Measurements from ENCODE around the gene MEST.
"Not testable (repeated sequence)": the region's sequence is repeated elsewhere in the genome, so short reads cannot be mapped to it uniquely, and the experiment has no call there.

MEST gene

GRCh38 chr7:130491841-130492522 lies at the start of gene MEST:
Gene MEST (plus strand): TSS chr7:130492085. CDS start chr7:130492314, 229 bp downstream.
- H3K4me3 ChIP-seq (replicated peaks; ENCODE audit: low read depth, low read length) = peak within 1 kb of the TSS; percentile 64
- TF ChIP-seq CTCF (IDR thresholded peaks at IDR 0.05; ENCODE audit: low read length, missing control alignments) = no peak
- peak; percentile 39 for DNase-seq (ENCODE audit: low read depth)

- TF ChIP-seq CTCF (IDR thresholded peaks at IDR 0.05; ENCODE audit: low read length, missing control alignments) = no peak
- no peak for DNase-seq (ENCODE audit: low read depth)
- no peak overlapping the region for H3K4me3 ChIP-seq (replicated peaks; ENCODE audit: low read depth, low read length)
Observed at GRCh38 chr7:130442601-130443000, 49.3 kb upstream of the MEST start.

GRCh38 chr7:130444234-130444633 lies 47.7 kb upstream of the MEST start:
- no peak overlapping the region for H3K4me3 ChIP-seq (replicated peaks; ENCODE audit: low read depth, low read length)
- peak; percentile 78 for DNase-seq (ENCODE audit: low read depth)
- TF ChIP-seq CTCF (IDR thresholded peaks at IDR 0.05; ENCODE audit: low read length, missing control alignments) = no peak

GRCh38 chr7:130444751-130445407 lies 47.0 kb upstream of the MEST start:
- TF ChIP-seq CTCF (IDR thresholded peaks at IDR 0.05; ENCODE audit: low read length, missing control alignments) = peak; percentile 5
- DNase-seq (ENCODE audit: low read depth) = no peak
- H3K4me3 ChIP-seq (replicated peaks; ENCODE audit: low read depth, low read length) = no peak overlapping the region

- no peak for TF ChIP-seq CTCF (IDR thresholded peaks at IDR 0.05; ENCODE audit: low read length, missing control alignments)
- DNase-seq (ENCODE audit: low read depth) = no peak
- no peak overlapping the region for H3K4me3 ChIP-seq (replicated peaks; ENCODE audit: low read depth, low read length)
Observed at GRCh38 chr7:130446259-130446658, 45.6 kb upstream of the MEST start.

GRCh38 chr7:130451344-130451743 lies 40.5 kb upstream of the MEST start:
- not testable (repeated sequence) for DNase-seq (ENCODE audit: low read depth); H3K4me3 ChIP-seq (replicated peaks; ENCODE audit: low read depth, low read length)

GRCh38 chr7:130452951-130453350 lies 38.9 kb upstream of the MEST start:
- no peak for TF ChIP-seq CTCF (IDR thresholded peaks at IDR 0.05; ENCODE audit: low read length, missing control alignments)
- H3K4me3 ChIP-seq (replicated peaks; ENCODE audit: low read depth, low read length) = no peak overlapping the region
- DNase-seq (ENCODE audit: low read depth) = no peak

All from fibroblast of pulmonary artery (primary cell).